Left lobe of liver (tissue), 2 donors: ENCODE measurements around the gene RASGEF1C. TPM values are rescaled to one million over a fixed set of nuclear protein-coding genes. Genes with fewer than 3 reads are reported as not detected.

ENCODE experiments used
- ATAC-seq: fragments of 200-7000 bp; cut with Tn5 transposase; one replicate; pipeline ENCODE4 v1.9.1; 2020; ENCODE audit warnings: mild to moderate bottlenecking, moderate library complexity
- DNase-seq: peaks from one replicate; pipeline ENCODE4 v3.0.0-alpha.2; 2020; ENCODE audit warnings: low spot score
- total RNA-seq: library from RNA; stranded (reverse); gene quantifications from one replicate; pipeline ENCODE4 v1.2.1, GENCODE V29; 2021
- donor health status: DM: no; HTN: no; CAD: no; lungs with moderate emphysema.
- donor health status: DM: no; HTN: yes; CAD: no.

Gene RASGEF1C
- total RNA-seq, 1 donor from 2014 or later, result 0.30 TPM

- peak; percentile 24 for ATAC-seq
- peak; percentile 68 for DNase-seq
Observed at GRCh38 chr5:180070756-180071530, 138.1 kb downstream of the RASGEF1C start.

DNA sequence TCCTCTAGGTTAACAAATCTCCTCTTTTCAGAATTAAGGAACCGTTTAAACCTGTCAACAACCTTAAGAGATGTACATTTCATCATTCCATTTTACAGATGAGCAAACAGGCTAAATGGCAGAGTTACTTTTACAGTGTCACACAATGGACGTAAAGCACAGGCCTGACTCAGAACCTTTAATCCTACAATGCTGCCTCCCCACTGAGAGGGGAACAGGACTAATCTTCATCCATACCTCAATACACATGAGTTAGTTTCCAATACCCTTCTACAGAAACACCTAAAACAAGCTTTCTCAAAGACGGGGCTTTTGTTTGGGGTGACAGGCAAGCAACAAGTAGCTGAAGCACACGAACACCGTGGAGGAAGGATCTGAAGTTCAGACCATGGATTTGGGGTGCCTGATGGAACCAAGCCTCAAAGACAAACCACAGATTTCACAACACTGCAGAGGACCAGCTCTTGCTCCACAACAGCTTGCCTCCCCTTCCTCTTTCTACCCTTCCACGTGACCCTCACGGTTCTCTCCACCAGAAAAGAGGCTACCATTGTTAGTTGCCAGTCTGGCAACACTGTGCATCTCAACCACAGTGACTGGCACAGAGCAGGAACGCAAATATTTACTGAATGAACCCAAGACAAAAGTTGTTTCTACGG lies 139.3 kb downstream of the RASGEF1C start:
- peak; percentile 4 for ATAC-seq
- peak; percentile 62 for DNase-seq

GRCh38 chr5:180068519-180069090 lies 140.4 kb downstream of the RASGEF1C start:
- no peak for ATAC-seq

DNA sequence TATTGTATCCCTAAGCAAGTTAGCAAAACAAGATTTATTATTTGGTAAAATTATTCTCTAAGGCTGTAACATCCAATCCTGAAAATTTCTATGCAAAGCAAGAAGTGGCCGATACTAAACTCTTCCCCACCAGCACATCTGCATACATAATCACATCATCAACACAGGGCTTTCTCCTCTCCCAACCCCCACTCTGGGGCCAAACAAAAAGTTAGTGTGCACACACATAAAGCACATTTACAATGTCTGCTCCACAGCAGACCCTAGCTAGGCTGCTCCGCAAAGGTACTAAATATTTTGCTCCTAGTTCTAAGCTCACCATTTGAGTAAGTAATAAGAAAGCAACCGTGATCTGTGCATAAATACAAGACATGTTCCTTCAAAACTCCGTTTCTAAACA lies 141.0 kb downstream of the RASGEF1C start:
- DNase-seq (no peak), ATAC-seq (no peak)

More at GRCh38 chr5:180068519-180069090, 140.4 kb downstream of the RASGEF1C start:
- DNase-seq, result no peak

- DNase-seq (no peak), ATAC-seq (no peak)
Observed at GRCh38 chr5:180060192-180060591, 148.8 kb downstream of the RASGEF1C start.

DNA sequence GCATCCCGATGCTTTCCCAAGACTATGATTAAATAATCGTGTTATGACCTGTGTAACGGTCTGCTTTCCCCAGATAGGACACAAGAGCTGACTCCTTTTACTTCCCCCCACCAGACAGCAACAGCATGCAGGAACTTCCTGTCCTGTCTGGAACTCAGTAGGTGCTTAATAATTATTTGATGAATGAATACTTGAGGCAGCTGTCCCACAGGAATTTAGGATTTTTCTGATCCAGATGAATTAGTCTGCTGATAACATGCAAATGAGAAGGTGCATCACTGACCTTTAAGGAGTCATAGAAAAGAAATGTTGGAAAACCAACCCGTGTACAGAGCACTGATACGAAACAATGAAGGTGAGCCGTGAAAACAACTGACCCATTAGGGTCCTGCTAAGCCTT lies 149.7 kb downstream of the RASGEF1C start:
- DNase-seq, result no peak
- ATAC-seq, result no peak

DNA sequence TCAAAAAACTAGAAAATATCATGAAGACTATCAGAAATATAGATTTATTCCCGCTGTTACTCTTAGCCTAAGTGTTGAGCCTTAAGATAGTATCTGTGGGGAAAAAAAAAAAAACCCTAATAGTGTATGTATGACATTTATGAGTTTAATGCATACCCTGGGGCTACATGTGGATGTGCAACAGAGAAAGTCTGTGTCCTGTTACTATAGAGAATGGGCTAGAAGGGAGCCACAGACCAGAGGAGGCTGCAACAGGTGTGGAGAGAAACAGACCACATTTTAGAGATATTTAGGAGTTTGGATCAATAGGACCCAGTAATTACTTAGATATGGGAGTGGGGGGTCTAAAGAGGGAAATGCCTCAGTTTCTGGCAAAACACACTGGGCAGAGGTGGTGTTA lies 152.9 kb downstream of the RASGEF1C start:
- DNase-seq (no peak), ATAC-seq (no peak)

DNA sequence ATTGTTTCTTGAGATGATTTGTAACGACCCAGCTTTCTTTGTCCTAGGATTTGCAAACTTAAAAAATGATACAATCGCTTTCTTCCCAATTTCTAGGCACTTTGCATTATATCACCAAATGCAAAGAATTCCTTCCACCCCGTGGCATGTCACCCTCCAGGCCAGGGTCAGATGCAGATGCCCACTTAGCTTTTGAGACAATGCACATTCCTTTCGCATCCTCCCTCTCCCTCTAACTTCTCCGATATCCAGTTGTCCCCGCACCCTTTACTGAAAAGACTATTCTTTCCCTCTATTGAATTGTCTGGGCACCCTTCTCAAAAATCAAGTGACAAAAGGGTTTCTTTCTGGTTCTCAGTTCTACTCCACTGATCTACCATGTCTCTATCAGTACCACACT lies 154.8 kb downstream of the RASGEF1C start:
- ATAC-seq (no peak), DNase-seq (no peak)

DNA sequence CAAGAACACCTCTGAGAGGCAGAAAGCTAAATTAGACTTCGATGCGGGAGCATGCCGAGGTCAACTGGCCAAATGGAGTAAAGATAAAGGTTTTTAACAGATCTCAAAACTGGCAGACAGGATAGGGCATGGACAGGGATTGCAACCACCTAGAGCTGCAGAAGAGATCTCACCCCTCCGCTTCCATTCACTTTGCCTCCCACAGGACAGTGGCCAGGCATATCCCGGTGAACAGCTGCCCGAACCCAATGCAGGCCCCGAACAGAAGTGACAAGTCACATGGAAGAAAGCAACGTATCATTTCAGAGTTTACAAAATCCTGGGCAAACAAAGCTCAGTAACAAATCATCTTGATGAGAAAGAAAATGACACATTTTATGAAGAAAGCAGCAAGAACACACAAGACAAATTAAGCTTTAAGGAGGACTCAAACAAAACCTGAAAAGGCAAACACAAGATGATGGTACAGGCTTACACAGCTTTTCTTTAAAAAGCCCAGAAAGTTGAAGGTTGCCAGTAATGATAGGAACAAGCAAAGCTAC lies 155.9 kb downstream of the RASGEF1C start:
- DNase-seq, result no peak
- ATAC-seq, result no peak

DNA sequence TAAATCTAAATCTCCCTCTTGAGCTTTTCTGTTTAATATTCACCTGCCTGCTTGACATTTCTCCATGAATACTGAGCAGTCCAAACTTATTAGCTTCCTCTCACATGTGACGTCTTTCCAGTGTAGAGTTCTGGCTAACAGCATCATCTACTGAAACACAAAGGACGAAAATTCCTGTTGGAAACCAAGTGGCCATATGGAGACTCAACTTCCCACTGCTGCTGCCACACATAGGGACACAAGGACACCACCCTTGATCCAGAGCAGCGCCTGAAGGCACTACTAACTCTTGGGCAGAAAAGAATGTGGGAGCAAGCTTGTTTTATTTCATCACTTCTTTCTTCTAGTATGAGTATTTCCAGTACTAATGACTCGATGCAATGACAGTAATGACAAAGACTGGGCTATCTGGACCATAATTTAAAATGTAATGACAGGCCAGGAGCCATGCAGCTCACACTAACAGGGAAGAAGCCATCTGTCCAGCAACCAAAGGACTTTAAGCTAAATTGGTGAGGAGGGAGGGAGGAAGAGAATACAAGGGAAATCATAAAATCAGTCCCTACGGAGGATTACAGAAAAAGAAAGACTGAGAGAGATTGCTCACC lies 156.7 kb downstream of the RASGEF1C start:
- no peak for DNase-seq
- no peak for ATAC-seq

Other genes with a start within 250 kb of the RASGEF1C start
- 102 TPM for gene RNF130, start 137.5 kb downstream of the RASGEF1C start, total RNA-seq
- 15.0 TPM for gene MAPK9, start 82.9 kb upstream of the RASGEF1C start, total RNA-seq
- gene GFPT2, start 144.1 kb upstream of the RASGEF1C start, total RNA-seq, result 0.78 TPM